SK-N-SH (cell line): ENCODE measurements around the gene TTYH3. TPM values are rescaled to one million over a fixed set of nuclear protein-coding genes. Genes with fewer than 3 reads are reported as not detected.

Source experiments
- CTCF ChIA-PET: fragments of 300-600, 350-600 bp; formaldehyde crosslinking; extraction: SDS; loops from one replicate; lab custom pipeline; 2021; lab: Yijun Ruan, JAX
- POLR2A ChIA-PET: fragments of 350-600 bp; sonication (Branson Sonifier 250); formaldehyde crosslinking; extraction: SDS; loops from one replicate; lab custom pipeline; 2020; ENCODE audit warnings: antibody characterized with exemption, inconsistent platforms; lab: Yijun Ruan, JAX
- DNase-seq: peaks from one replicate; pipeline ENCODE4 v3.0.0; 2012
- H2AFZ ChIP-seq: fragments of 200-600 bp; sonication (generic); 2 replicates; pipeline ENCODE4 v1.8.1; 2016; ENCODE audit warnings: antibody characterized with exemption, mild to moderate bottlenecking, low read depth
- H3F3A ChIP-seq: fragments of 200-600 bp; sonication (generic); replicated peaks from 2 replicates; pipeline ENCODE3; 2016; ENCODE audit warnings: antibody characterized with exemption, mild to moderate bottlenecking; ENCODE audit not compliant: insufficient read depth
- H3K27ac ChIP-seq, 2 experiments: fragments of 200-500 bp in 1 of 2; fragments of 200-600 bp in 1 of 2; sonication (Bioruptor generic) in 1 of 2; sonication (generic), shearing (Covaris generic) in 1 of 2; 2 replicates each; pipeline versions ENCODE4 v1.5.1 to v1.6.1; 2014 to 2016; ENCODE audit warnings: low read depth in 2 of 2, inconsistent platforms in 1 of 2, low read length in 1 of 2, mild to moderate bottlenecking in 1 of 2, mixed read lengths in 1 of 2
- H3K27me3 ChIP-seq: fragments of 200-600 bp; sonication (generic), shearing (Covaris generic); 2 replicates; pipeline ENCODE4 v1.6.1; 2016; ENCODE audit warnings: mixed run types; ENCODE audit not compliant: insufficient read depth
- H3K36me3 ChIP-seq, 2 experiments: fragments of 200-500 bp in 1 of 2; fragments of 200-600 bp in 1 of 2; sonication (Bioruptor generic) in 1 of 2; sonication (generic) in 1 of 2; replicated peaks in 1 of 2; 2 replicates each; pipeline versions ENCODE3 to v1.5.1; 2014 to 2016; ENCODE audit warnings: low read length in 1 of 2, mild to moderate bottlenecking in 1 of 2; ENCODE audit not compliant: insufficient read depth in 2 of 2, control insufficient read depth in 1 of 2
- H3K4me1 ChIP-seq, 2 experiments: fragments of 200-500 bp in 1 of 2; fragments of 200-600 bp in 1 of 2; sonication (Bioruptor generic) in 1 of 2; sonication (generic), shearing (Covaris generic) in 1 of 2; 2 replicates each; pipeline versions ENCODE4 v1.5.1 to v1.6.1; 2014 to 2016; ENCODE audit warnings: low read depth in 1 of 2, low read length in 1 of 2, mixed run types in 1 of 2; ENCODE audit not compliant: insufficient read depth in 2 of 2, control insufficient read depth in 1 of 2
- H3K4me2 ChIP-seq: fragments of 200-600 bp; sonication (generic), shearing (Covaris generic); 2 replicates; pipeline ENCODE4 v1.6.1; 2017; ENCODE audit warnings: mixed run types
- H3K4me3 ChIP-seq, 2 experiments: fragments of 200-500 bp in 1 of 2; fragments of 200-600 bp in 1 of 2; sonication (Bioruptor generic) in 1 of 2; sonication (generic), shearing (Covaris generic) in 1 of 2; 2 replicates each; pipeline versions ENCODE4 v1.5.1 to v1.8.1; 2014 to 2016; ENCODE audit warnings: low read depth in 2 of 2, inconsistent platforms in 1 of 2, low read length in 1 of 2, mild to moderate bottlenecking in 1 of 2, mixed read lengths in 1 of 2, moderate library complexity in 1 of 2
- H3K79me2 ChIP-seq: fragments of 200-600 bp; sonication (generic); 2 replicates; pipeline ENCODE4 v1.8.1; 2017; ENCODE audit warnings: mild to moderate bottlenecking; ENCODE audit not compliant: insufficient read depth
- H3K9ac ChIP-seq: fragments of 200-600 bp; sonication (generic); 2 replicates; pipeline ENCODE4 v1.6.1; 2017; ENCODE audit warnings: mixed run types
- H3K9me2 ChIP-seq: fragments of 200-600 bp; sonication (generic); 2 replicates; pipeline ENCODE4 v1.6.1; 2017; ENCODE audit warnings: mixed run types
- H3K9me3 ChIP-seq: fragments of 200-600 bp; sonication (generic); 2 replicates; pipeline ENCODE4 v1.6.1; 2017; ENCODE audit warnings: mixed run types, mild to moderate bottlenecking, moderate library complexity
- H4K20me1 ChIP-seq: fragments of 200-600 bp; sonication (generic); 2 replicates; pipeline ENCODE4 v1.6.1; 2017; ENCODE audit warnings: mild to moderate bottlenecking, mixed run types; ENCODE audit not compliant: insufficient read depth
- CHD2 ChIP-seq: fragments of 150-350 bp; IDR thresholded peaks from 2 replicates; pipeline ENCODE4 v1.6.1; 2018; ENCODE audit warnings: low read length; ENCODE audit not compliant: partially characterized antibody
- CTCF ChIP-seq: fragments of 200-600 bp; sonication (generic); IDR thresholded peaks from 2 replicates; pipeline ENCODE4 v1.6.1; 2017; ENCODE audit warnings: antibody characterized with exemption, mild to moderate bottlenecking, moderate library complexity
- ELF1 ChIP-seq: IDR thresholded peaks from 2 replicates; pipeline ENCODE4 v1.4.0; 2012
- EZH2phosphoT487 ChIP-seq: fragments of 200-600 bp; sonication (generic); IDR thresholded peaks from 2 replicates; pipeline ENCODE4 v1.6.1; 2017; ENCODE audit warnings: low read depth, mixed run types, mild to moderate bottlenecking, antibody characterized with exemption, moderate library complexity, borderline replicate concordance
- FOSL2 ChIP-seq: IDR thresholded peaks from 2 replicates; pipeline ENCODE4 v1.4.0; 2012; ENCODE audit warnings: low read depth, mild to moderate bottlenecking, moderate library complexity, borderline replicate concordance
- FOXM1 ChIP-seq: IDR thresholded peaks from 2 replicates; pipeline ENCODE4 v1.4.0; 2012; ENCODE audit warnings: low read depth, mild to moderate bottlenecking
- GATA2 ChIP-seq: sonication (generic); formaldehyde crosslinking; IDR thresholded peaks from 2 replicates; pipeline ENCODE4 v1.5.0; 2020; ENCODE audit warnings: mild to moderate bottlenecking, missing genetic modification reagents
- IRF3 ChIP-seq: fragments of 150-350 bp; IDR thresholded peaks from 2 replicates; pipeline ENCODE4 v1.6.1; 2016; ENCODE audit warnings: mild to moderate bottlenecking, low read depth, low read length
- MXI1 ChIP-seq: IDR thresholded peaks from 2 replicates; pipeline ENCODE4 v1.6.1; 2012; ENCODE audit warnings: mild to moderate bottlenecking, low read depth, low read length, improper control_type of control experiment
- NFIC ChIP-seq: IDR thresholded peaks from 2 replicates; pipeline ENCODE4 v1.4.0; 2012; ENCODE audit warnings: borderline replicate concordance
- POLR2AphosphoS5 ChIP-seq: IDR thresholded peaks from 2 replicates; pipeline ENCODE4 v1.6.1; 2012; ENCODE audit warnings: low read depth, low read length
- RAD21 ChIP-seq: IDR thresholded peaks from 2 replicates; pipeline ENCODE4 v1.6.1; 2012; ENCODE audit warnings: mild to moderate bottlenecking, low read length
- RCOR1 ChIP-seq: fragments of 150-350 bp; IDR thresholded peaks from 2 replicates; pipeline ENCODE4 v1.6.1; 2017; ENCODE audit warnings: antibody characterized with exemption, low read length
- REST ChIP-seq: IDR thresholded peaks from 2 replicates; pipeline ENCODE4 v1.6.1; 2012; ENCODE audit warnings: mild to moderate bottlenecking, low read depth, low read length, moderate library complexity
- RXRA ChIP-seq: IDR thresholded peaks from 2 replicates; pipeline ENCODE4 v1.4.0; 2012; ENCODE audit warnings: low read depth, mild to moderate bottlenecking, borderline replicate concordance
- SMC3 ChIP-seq: IDR thresholded peaks from 2 replicates; pipeline ENCODE4 v1.6.1; 2012; ENCODE audit warnings: low read depth, low read length, improper control_type of control experiment
- TAF1 ChIP-seq: IDR thresholded peaks from 2 replicates; pipeline ENCODE4 v1.6.1; 2012; ENCODE audit warnings: low read depth, mild to moderate bottlenecking, low read length, moderate library complexity, borderline replicate concordance
- TCF12 ChIP-seq: IDR thresholded peaks from 2 replicates; pipeline ENCODE4 v1.4.0; 2012
- TEAD4 ChIP-seq: IDR thresholded peaks from 2 replicates; pipeline ENCODE4 v1.4.0; 2012; ENCODE audit warnings: mild to moderate bottlenecking, borderline replicate concordance; ENCODE audit not compliant: insufficient read depth
- YY1 ChIP-seq: IDR thresholded peaks from 2 replicates; pipeline ENCODE4 v1.4.0; 2012; ENCODE audit warnings: low read depth, mild to moderate bottlenecking
- WGBS: methylation state at CpG from one replicate; pipeline ENCODE4 v1.1.6; 2017; ENCODE audit warnings: low lambda C conversion rate; 5-methylcytosine and 5-hydroxymethylcytosine counted together
- polyA plus RNA-seq, 3 experiments: library from polyadenylated mRNA; depleted of rRNA; stranded (reverse); fragments of >200 nt; gene quantifications; 2 replicates each; pipeline ENCODE4 v1.2.3, GENCODE V29; 2012

Gene TTYH3
- polyA plus RNA-seq, 1 of the 3 experiments (the other 2 are of a cell fraction): 105 TPM

- peak; percentile 81 for TF ChIP-seq TAF1
- TF ChIP-seq ELF1: no peak
- peak; percentile 81 for TF ChIP-seq TCF12
- TF ChIP-seq TEAD4: no peak
- TF ChIP-seq SMC3: 0 out of 2 replicates have a peak, but pooled peaks have one; percentile 16
- TF ChIP-seq IRF3: no peak
- no peak for TF ChIP-seq EZH2phosphoT487
- peak; percentile 22; the same call in 1 of the 2 replicates for TF ChIP-seq POLR2AphosphoS5
- TF ChIP-seq GATA2 (CRISPR knock-in tag): no peak
- TF ChIP-seq YY1: no peak
- TF ChIP-seq, all 33 proteins: peak for 12
Measured at GRCh38 chr7:2633538-2634266, 1.9 kb downstream of the TTYH3 start (continued).

GRCh38 chr7:2634267-2635145 is 2.7 kb downstream of the TTYH3 start:
- Histone ChIP-seq H3K27me3 (no peaks in the 10 kb centered on the region), H3K4me3 (peak overlapping the region; percentile 77 to 94), H3K36me3 (peaks cover 0 to 16% of the 10 kb centered on the region in 2 experiments), H3K4me2 (peak overlapping the region; percentile 98), H3K27ac (peak overlapping the region; percentile 89 to 92), H3K9ac (peak overlapping the region; percentile 85; the same call in 1 of the 2 replicates), H3K79me2 (peaks cover 76% of the 10 kb centered on the region), H3K9me3 (no peaks in the 10 kb centered on the region), H2AFZ (no peak overlapping the region), H4K20me1 (peaks cover 68% of the 10 kb centered on the region), H3K4me1 (peaks cover 33 to 77% of the 10 kb centered on the region in 2 experiments; a peak in 3 of 4 replicates), H3K9me2 (no peaks in the 10 kb centered on the region), H3F3A (peaks cover 12% of the 10 kb centered on the region)
- ChIA-PET POLR2A (interaction anchor here (0.9 to 1.5 kb wide), 2 partner anchors 10 to 12 kb away, joined by 3 to 8 read pairs; no protein-coding TSS in a partner anchor), CTCF (interaction anchor here (0.6 to 1.4 kb wide), 4 partner anchors 11 to 152 kb away, joined by 3 to 4 read pairs (median 4); no protein-coding TSS in a partner anchor)
- DNase-seq: no peak
- 77% methylated on average over 17 of the region's 22 CpGs for WGBS
- TF ChIP-seq RCOR1 (no peak), IRF3 (no peak), EZH2phosphoT487 (no peak), CTCF (no peak), GATA2 (CRISPR knock-in tag) (no peak), FOSL2 (no peak), RAD21 (no peak), MXI1 (no peak), RXRA (no peak), SMC3 (no peak), FOXM1 (no peak), NFIC (no peak; the same call in 1 of the 2 replicates), REST (no peak), CHD2 (no peak), TEAD4 (no peak)
